ENCODE measurements around the gene NRSN1. TPM values are rescaled to one million over a fixed set of nuclear protein-coding genes. Genes with fewer than 3 reads are reported as not detected.

NRSN1 gene
- total and polyA plus RNA-seq, 10 donors: 0.03 TPM; not detected in 9

- no peaks in the 10 kb centered on the region for H3K4me1 ChIP-seq
- no peak overlapping the region for H3K27ac ChIP-seq
- intact Hi-C loops (cut with DNase I; ENCODE audit: low total_unique reads): no loop called here
- H3K4me3 ChIP-seq: no peak overlapping the region
- H3K9me3 ChIP-seq: no peaks in the 10 kb centered on the region
- 36 to 60% (median 51%) methylated on average over 2 of the region's 2 CpGs for WGBS, 5 donors
- TF ChIP-seq POLR2AphosphoS5 (IDR thresholded peaks at IDR 0.05) (no peak), POLR2A (IDR thresholded peaks at IDR 0.05) (no peak), CTCF (IDR thresholded peaks at IDR 0.05 in 8 of 11, conservative IDR thresholded peaks at IDR 0.05 in 3 of 11) (no peak)
- H3K36me3 ChIP-seq: no peaks in the 10 kb centered on the region
- DNase-seq: no peak
- no peaks in the 10 kb centered on the region for H3K27me3 ChIP-seq (replicated peaks in 1 of 7)
These were observed 36.3 kb upstream of the NRSN1 start for GRCh38 chr6:24089736-24090135.

GRCh38 chr6:24092407-24092806, 33.6 kb upstream of the NRSN1 start:
- Histone ChIP-seq H3K9me3 (no peaks in the 10 kb centered on the region), H3K4me3 (no peak overlapping the region), H3K27ac (no peak overlapping the region), H3K4me1 (no peaks in the 10 kb centered on the region), H3K36me3 (no peaks in the 10 kb centered on the region), H3K27me3 (replicated peaks in 1 of 7) (no peaks in the 10 kb centered on the region)
- no peak for DNase-seq
- TF ChIP-seq POLR2A (IDR thresholded peaks at IDR 0.05) (no peak), CTCF (IDR thresholded peaks at IDR 0.05 in 8 of 11, conservative IDR thresholded peaks at IDR 0.05 in 3 of 11) (no peak)
- WGBS, 5 donors: 70 to 97% (median 78%) methylated on average over 3 of the region's 3 CpGs
- intact Hi-C loops (cut with DNase I; ENCODE audit: low total_unique reads): no loop called here

GRCh38 chr6:24093381-24093780, 32.6 kb upstream of the NRSN1 start:
- intact Hi-C loops (cut with DNase I; ENCODE audit: low total_unique reads): no loop called here
- Histone ChIP-seq H3K36me3 (no peaks in the 10 kb centered on the region), H3K27me3 (replicated peaks in 1 of 7) (no peaks in the 10 kb centered on the region), H3K4me3 (no peak overlapping the region), H3K4me1 (no peaks in the 10 kb centered on the region), H3K27ac (no peak overlapping the region), H3K9me3 (no peaks in the 10 kb centered on the region)
- WGBS, 5 donors: 73 to 83% (median 81%) methylated on average over 4 of the region's 4 CpGs
- DNase-seq: no peak
- no peak for TF ChIP-seq POLR2A (IDR thresholded peaks at IDR 0.05)

- Histone ChIP-seq H3K27ac (no peak overlapping the region), H3K4me3 (no peak overlapping the region), H3K9me3 (no peaks in the 10 kb centered on the region), H3K36me3 (no peaks in the 10 kb centered on the region), H3K27me3 (replicated peaks in 1 of 7) (no peaks in the 10 kb centered on the region), H3K4me1 (no peaks in the 10 kb centered on the region)
- no peak for DNase-seq
- TF ChIP-seq CTCF (IDR thresholded peaks at IDR 0.05 in 8 of 11, conservative IDR thresholded peaks at IDR 0.05 in 3 of 11) (no peak), POLR2A (IDR thresholded peaks at IDR 0.05) (no peak), POLR2AphosphoS5 (IDR thresholded peaks at IDR 0.05) (no peak)
- 61 to 81% (median 65%) methylated on average over 2 of the region's 2 CpGs for WGBS, 5 donors
- intact Hi-C loops (cut with DNase I; ENCODE audit: low total_unique reads): no loop called here
These were observed 26.8 kb upstream of the NRSN1 start for GRCh38 chr6:24099181-24099580.

Data from spleen (tissue), 11 donors.